A673 (cell line): ENCODE results near the gene PARD6B.
A peak's percentile ranks its signal among the peaks of the same experiment; 100 is the strongest.

ENCODE experiments used
- CTCF ChIP-seq: fragments of 300-800, 200-600 bp; sonication (generic); conservative IDR thresholded peaks from 2 replicates; pipeline ENCODE4 v1.5.1; 2017; ENCODE audit warnings: low read depth, mild to moderate bottlenecking, antibody characterized with exemption, low read length, moderate library complexity, mixed read lengths
- EZH2 ChIP-seq: fragments of 200-600 bp; sonication (generic); IDR thresholded peaks from 2 replicates; pipeline ENCODE4 v1.6.1; 2017; ENCODE audit warnings: borderline replicate concordance, low read depth, mild to moderate bottlenecking, mixed read lengths, antibody characterized with exemption, low read length; ENCODE audit not compliant: poor library complexity, severe bottlenecking

- TF ChIP-seq CTCF (peak; percentile 69; the same call in 1 of the 2 replicates), EZH2 (no peak)
Measured at GRCh38 chr20:50794181-50794845, 62.9 kb downstream of the PARD6B start.
